ENCODE data around the gene CD99.

DNA sequence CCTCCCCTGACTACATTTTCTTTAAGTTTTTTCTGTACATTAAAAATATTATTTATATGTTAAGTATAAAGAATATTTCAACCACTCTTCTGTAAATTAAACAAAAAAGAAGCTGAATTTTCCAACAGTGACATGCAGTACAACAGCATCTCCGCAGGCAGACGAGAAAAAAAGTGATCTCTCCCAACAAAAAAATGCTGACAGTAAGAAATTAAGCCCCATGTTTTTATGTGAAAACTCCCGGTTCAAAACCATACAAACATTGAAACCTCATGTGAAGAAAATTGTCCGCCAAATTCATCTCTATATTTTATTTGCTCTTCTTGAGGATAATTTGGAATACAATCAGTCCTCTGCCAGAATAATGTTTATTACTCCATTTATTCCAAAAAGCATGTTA lies 20.1 kb upstream of the CD99 start:
- TF ChIP-seq CTCF (IDR thresholded peaks at IDR 0.05; ENCODE audit: low read depth, low read length, missing input control) (no peak), ATF3 (IDR thresholded peaks at IDR 0.05) (no peak), RAD21 (IDR thresholded peaks at IDR 0.05) (no peak), NR2F2 (IDR thresholded peaks at IDR 0.05) (no peak), TAF1 (conservative IDR thresholded peaks at IDR 0.05) (no peak), HNF4G (IDR thresholded peaks at IDR 0.05) (no peak), MAX (IDR thresholded peaks at IDR 0.05) (no peak), EGR1 (IDR thresholded peaks at IDR 0.05; ENCODE audit: low read depth in 2 of 2) (no peak)
- TF ChIP-seq, protein P1, sequence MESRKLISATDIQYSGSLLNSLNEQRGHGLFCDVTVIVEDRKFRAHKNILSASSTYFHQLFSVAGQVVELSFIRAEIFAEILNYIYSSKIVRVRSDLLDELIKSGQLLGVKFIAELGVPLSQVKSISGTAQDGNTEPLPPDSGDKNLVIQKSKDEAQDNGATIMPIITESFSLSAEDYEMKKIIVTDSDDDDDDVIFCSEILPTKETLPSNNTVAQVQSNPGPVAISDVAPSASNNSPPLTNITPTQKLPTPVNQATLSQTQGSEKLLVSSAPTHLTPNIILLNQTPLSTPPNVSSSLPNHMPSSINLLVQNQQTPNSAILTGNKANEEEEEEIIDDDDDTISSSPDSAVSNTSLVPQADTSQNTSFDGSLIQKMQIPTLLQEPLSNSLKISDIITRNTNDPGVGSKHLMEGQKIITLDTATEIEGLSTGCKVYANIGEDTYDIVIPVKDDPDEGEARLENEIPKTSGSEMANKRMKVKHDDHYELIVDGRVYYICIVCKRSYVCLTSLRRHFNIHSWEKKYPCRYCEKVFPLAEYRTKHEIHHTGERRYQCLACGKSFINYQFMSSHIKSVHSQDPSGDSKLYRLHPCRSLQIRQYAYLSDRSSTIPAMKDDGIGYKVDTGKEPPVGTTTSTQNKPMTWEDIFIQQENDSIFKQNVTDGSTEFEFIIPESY (IDR thresholded peaks at IDR 0.05): no peak
- TF ChIP-seq, protein P2, sequence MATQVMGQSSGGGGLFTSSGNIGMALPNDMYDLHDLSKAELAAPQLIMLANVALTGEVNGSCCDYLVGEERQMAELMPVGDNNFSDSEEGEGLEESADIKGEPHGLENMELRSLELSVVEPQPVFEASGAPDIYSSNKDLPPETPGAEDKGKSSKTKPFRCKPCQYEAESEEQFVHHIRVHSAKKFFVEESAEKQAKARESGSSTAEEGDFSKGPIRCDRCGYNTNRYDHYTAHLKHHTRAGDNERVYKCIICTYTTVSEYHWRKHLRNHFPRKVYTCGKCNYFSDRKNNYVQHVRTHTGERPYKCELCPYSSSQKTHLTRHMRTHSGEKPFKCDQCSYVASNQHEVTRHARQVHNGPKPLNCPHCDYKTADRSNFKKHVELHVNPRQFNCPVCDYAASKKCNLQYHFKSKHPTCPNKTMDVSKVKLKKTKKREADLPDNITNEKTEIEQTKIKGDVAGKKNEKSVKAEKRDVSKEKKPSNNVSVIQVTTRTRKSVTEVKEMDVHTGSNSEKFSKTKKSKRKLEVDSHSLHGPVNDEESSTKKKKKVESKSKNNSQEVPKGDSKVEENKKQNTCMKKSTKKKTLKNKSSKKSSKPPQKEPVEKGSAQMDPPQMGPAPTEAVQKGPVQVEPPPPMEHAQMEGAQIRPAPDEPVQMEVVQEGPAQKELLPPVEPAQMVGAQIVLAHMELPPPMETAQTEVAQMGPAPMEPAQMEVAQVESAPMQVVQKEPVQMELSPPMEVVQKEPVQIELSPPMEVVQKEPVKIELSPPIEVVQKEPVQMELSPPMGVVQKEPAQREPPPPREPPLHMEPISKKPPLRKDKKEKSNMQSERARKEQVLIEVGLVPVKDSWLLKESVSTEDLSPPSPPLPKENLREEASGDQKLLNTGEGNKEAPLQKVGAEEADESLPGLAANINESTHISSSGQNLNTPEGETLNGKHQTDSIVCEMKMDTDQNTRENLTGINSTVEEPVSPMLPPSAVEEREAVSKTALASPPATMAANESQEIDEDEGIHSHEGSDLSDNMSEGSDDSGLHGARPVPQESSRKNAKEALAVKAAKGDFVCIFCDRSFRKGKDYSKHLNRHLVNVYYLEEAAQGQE (IDR thresholded peaks at IDR 0.05): no peak

Data from liver (tissue), 3 donors.